ENCODE measurements around the gene CDCA8. TPM values are rescaled to one million over a fixed set of nuclear protein-coding genes. Genes with fewer than 3 reads are reported as not detected.

The CDCA8 gene
- polyA plus RNA-seq, 1 experiment: 9.6 TPM

DNA sequence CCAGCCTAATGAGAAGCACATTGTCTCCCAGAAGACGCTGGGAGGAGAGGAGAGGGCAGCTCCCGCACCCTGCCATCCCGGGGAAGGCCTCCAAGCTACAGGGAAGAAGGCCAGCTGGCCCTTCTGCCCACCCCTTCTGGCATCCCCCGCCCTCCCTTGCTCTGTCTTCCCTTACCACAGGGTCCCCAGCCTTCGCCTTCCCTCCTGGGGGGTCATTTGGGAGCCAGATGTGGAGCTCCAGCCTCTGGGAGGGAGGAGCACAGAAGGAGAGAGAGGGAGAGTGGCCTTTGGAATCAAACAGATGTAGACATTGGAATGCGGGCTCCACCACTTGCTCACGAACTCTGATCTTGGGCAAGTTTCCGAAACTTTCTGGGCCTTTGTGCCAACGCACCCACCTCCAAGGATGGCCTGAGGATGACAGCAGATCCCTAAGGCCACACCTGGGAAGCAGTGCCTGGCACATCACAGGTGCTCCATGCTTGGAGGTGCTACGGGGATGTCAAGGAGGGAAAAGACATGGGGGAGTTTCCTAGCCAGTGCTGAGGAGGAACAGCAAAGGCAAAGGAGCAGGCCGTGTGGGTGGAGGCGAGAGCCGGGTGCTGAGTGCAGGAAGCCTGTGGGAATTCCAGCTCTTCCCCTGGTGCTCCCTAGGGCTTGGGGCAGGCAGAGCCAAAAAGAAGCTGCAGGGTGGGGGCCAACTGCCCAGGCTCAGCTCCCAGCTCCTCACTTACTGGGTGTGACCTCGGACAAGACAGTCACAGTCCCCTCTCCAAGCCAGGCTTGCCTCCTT, 34.5 kb upstream of the CDCA8 start:
- Histone ChIP-seq H3K9me3 (ENCODE audit: control insufficient read depth, insufficient read depth, low read length) (no peaks in the 10 kb centered on the region), H3K4me3 (ENCODE audit: low read depth, low read length) (no peak overlapping the region), H3K27ac (ENCODE audit: low read depth, low read length) (no peak overlapping the region), H3K27me3 (ENCODE audit: control insufficient read depth, insufficient read depth, low read length) (peaks cover 15% of the 10 kb centered on the region)
- TF ChIP-seq CTCF (IDR thresholded peaks at IDR 0.05; ENCODE audit: low read depth, low read length): no peak
- CTCF ChIA-PET: interaction anchor here (0.7 kb wide), 1 partner anchor 69 kb away, joined by 3 read pairs; no protein-coding TSS in a partner anchor
- DNase-seq (ENCODE audit: low read depth, low spot score): no peak
- POLR2A ChIA-PET: no interaction called here

DNA sequence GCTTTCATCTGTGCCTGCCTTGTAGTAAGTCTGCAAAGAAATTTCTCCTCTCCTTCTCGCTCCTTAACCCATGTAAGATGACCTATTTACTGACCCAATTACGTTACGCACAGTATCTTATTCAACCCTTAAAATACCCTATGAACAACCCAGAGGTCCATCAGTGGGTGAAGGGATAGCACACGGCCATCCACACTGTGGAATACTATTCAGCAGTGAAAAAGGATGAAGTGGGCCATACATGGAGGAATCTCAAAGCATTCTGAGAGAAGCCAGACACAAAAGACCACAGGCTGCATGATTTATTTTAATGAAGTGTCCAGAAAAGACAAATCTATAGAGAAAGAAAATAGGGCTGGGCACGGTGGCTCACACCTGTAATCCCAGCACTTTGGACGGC, 33.8 kb upstream of the CDCA8 start:
- CTCF ChIA-PET: no interaction called here
- Histone ChIP-seq H3K9me3 (ENCODE audit: control insufficient read depth, insufficient read depth, low read length) (no peaks in the 10 kb centered on the region), H3K4me3 (ENCODE audit: low read depth, low read length) (no peak overlapping the region), H3K27me3 (ENCODE audit: control insufficient read depth, insufficient read depth, low read length) (peaks cover 15% of the 10 kb centered on the region), H3K27ac (ENCODE audit: low read depth, low read length) (no peak overlapping the region)
- TF ChIP-seq CTCF (IDR thresholded peaks at IDR 0.05; ENCODE audit: low read depth, low read length): no peak
- POLR2A ChIA-PET: no interaction called here
- DNase-seq (ENCODE audit: low read depth, low spot score): no peak

DNA sequence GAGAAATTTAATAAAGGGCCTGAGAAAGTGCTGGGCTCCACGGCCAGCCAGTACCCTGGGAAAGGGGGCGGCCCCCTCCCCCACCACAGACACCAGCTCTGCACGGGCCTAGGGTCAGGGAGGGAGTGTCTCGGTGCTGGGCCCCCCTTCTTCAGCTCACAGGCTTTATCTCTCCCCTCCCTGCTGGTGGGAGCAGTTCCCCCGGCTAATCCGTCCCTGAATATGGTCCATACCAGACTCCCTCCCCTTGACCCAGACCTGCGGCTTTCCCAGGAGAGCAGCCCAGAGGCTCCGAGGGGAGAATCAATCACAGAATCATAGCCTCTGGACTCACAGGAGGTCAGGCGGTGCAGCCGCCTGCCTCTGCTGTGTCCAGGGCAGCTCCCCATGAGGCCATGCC, 31.7 kb upstream of the CDCA8 start:
- no peak for TF ChIP-seq CTCF (IDR thresholded peaks at IDR 0.05; ENCODE audit: low read depth, low read length)
- peaks cover 15% of the 10 kb centered on the region for H3K27me3 ChIP-seq (ENCODE audit: control insufficient read depth, insufficient read depth, low read length)
- ChIA-PET CTCF (no interaction called here), POLR2A (no interaction called here)
- no peak for DNase-seq (ENCODE audit: low read depth, low spot score)
- H3K4me3 ChIP-seq (ENCODE audit: low read depth, low read length): no peak overlapping the region
- no peak overlapping the region for H3K27ac ChIP-seq (ENCODE audit: low read depth, low read length)
- no peaks in the 10 kb centered on the region for H3K9me3 ChIP-seq (ENCODE audit: control insufficient read depth, insufficient read depth, low read length)

GRCh38 chr1:37661401-37661800, 30.9 kb upstream of the CDCA8 start:
- DNase-seq (ENCODE audit: low read depth, low spot score): no peak
- no peak for TF ChIP-seq CTCF (IDR thresholded peaks at IDR 0.05; ENCODE audit: low read depth, low read length)
- peaks cover 20% of the 10 kb centered on the region for H3K27me3 ChIP-seq (ENCODE audit: control insufficient read depth, insufficient read depth, low read length)
- no peak overlapping the region for H3K27ac ChIP-seq (ENCODE audit: low read depth, low read length)
- no peak overlapping the region for H3K4me3 ChIP-seq (ENCODE audit: low read depth, low read length)
- POLR2A ChIA-PET: no interaction called here
- no peaks in the 10 kb centered on the region for H3K9me3 ChIP-seq (ENCODE audit: control insufficient read depth, insufficient read depth, low read length)
- CTCF ChIA-PET: no interaction called here

GRCh38 chr1:37662031-37662755, 30.1 kb upstream of the CDCA8 start:
- no peak for DNase-seq (ENCODE audit: low read depth, low spot score)
- no peak overlapping the region for H3K27ac ChIP-seq (ENCODE audit: low read depth, low read length)
- POLR2A ChIA-PET: no interaction called here
- H3K9me3 ChIP-seq (ENCODE audit: control insufficient read depth, insufficient read depth, low read length): no peaks in the 10 kb centered on the region
- H3K27me3 ChIP-seq (ENCODE audit: control insufficient read depth, insufficient read depth, low read length): peaks cover 23% of the 10 kb centered on the region
- no peak for TF ChIP-seq CTCF (IDR thresholded peaks at IDR 0.05; ENCODE audit: low read depth, low read length)
- CTCF ChIA-PET: interaction anchor here (1.2 kb wide), 1 partner anchor 60 kb away, joined by 3 read pairs; no protein-coding TSS in a partner anchor
- H3K4me3 ChIP-seq (ENCODE audit: low read depth, low read length): no peak overlapping the region
